HG03558 (cell line): ENCODE data around the gene PLD5.
"Not testable (repeated sequence)": the region's sequence is repeated elsewhere in the genome, so short reads cannot be mapped to it uniquely, and the experiment has no call there.

Source experiments
- ATAC-seq: cut with Tn5 transposase; IDR thresholded peaks from one replicate; pipeline ENCODE4 v1.9.1; 2021; ENCODE audit warnings: moderate number of reproducible peaks; ENCODE audit not compliant: unreplicated experiment; ENCODE audit errors: extremely low read depth

The PLD5 gene

GRCh38 chr1:242219905-242220304 lies 304.6 kb downstream of the PLD5 start:
- ATAC-seq: no peak

GRCh38 chr1:242219298-242219901 lies 305.1 kb downstream of the PLD5 start:
- ATAC-seq: no peak

- ATAC-seq: no peak
Observed at GRCh38 chr1:242216368-242216767, 308.1 kb downstream of the PLD5 start.

- ATAC-seq: not testable (repeated sequence)
Observed at GRCh38 chr1:242214455-242214854, 310.0 kb downstream of the PLD5 start.

GRCh38 chr1:242212961-242213360 lies 311.5 kb downstream of the PLD5 start:
- ATAC-seq: not testable (repeated sequence)

GRCh38 chr1:242212401-242212800 lies 312.1 kb downstream of the PLD5 start:
- no peak for ATAC-seq

GRCh38 chr1:242211254-242212022 lies 313.1 kb downstream of the PLD5 start:
- no peak for ATAC-seq

GRCh38 chr1:242210316-242210715 lies 314.2 kb downstream of the PLD5 start:
- not testable (repeated sequence) for ATAC-seq

GRCh38 chr1:242209063-242209462 lies 315.4 kb downstream of the PLD5 start:
- ATAC-seq: no peak

GRCh38 chr1:242208021-242208420 lies 316.5 kb downstream of the PLD5 start:
- ATAC-seq: no peak

GRCh38 chr1:242206994-242207393 lies 317.5 kb downstream of the PLD5 start:
- ATAC-seq: no peak

GRCh38 chr1:242205622-242206489 lies 318.6 kb downstream of the PLD5 start:
- no peak for ATAC-seq

- ATAC-seq: no peak
Observed at GRCh38 chr1:242203262-242203661, 321.2 kb downstream of the PLD5 start.

- ATAC-seq: no peak
Observed at GRCh38 chr1:242201090-242201489, 323.4 kb downstream of the PLD5 start.

GRCh38 chr1:242199776-242200458 lies 324.6 kb downstream of the PLD5 start:
- ATAC-seq: no peak

- ATAC-seq: no peak
Observed at GRCh38 chr1:242197907-242198820, 326.3 kb downstream of the PLD5 start.

- no peak for ATAC-seq
Observed at GRCh38 chr1:242196914-242197313, 327.6 kb downstream of the PLD5 start.

- ATAC-seq: no peak
Observed at GRCh38 chr1:242196101-242196500, 328.4 kb downstream of the PLD5 start.

GRCh38 chr1:242189591-242189990 lies 334.9 kb downstream of the PLD5 start:
- no peak for ATAC-seq
